HepG2 (cell line): Measurements from ENCODE around the gene KCNJ6.

Source experiments
- ASH2L ChIP-seq: fragments of 300-600, 200-600 bp; sonication (generic); IDR thresholded peaks from 2 replicates; pipeline ENCODE4 v1.7.0; 2017; ENCODE audit warnings: low read depth, mild to moderate bottlenecking, moderate library complexity, mixed read lengths, low read length; ENCODE audit not compliant: insufficient read length
- DNMT1 ChIP-seq: sonication (generic); formaldehyde crosslinking; IDR thresholded peaks from 2 replicates; pipeline ENCODE4 v1.5.1; 2020; ENCODE audit warnings: mild to moderate bottlenecking, missing genetic modification reagents
- ELF1 ChIP-seq: sonication (generic); formaldehyde crosslinking; IDR thresholded peaks from 2 replicates; pipeline ENCODE4 v1.4.0; 2020; ENCODE audit warnings: missing genetic modification reagents
- EZH2 ChIP-seq: conservative IDR thresholded peaks from 2 replicates; pipeline ENCODE4 v1.6.1; 2012; ENCODE audit warnings: mild to moderate bottlenecking, low read depth, low read length, moderate library complexity
- HOXA5 ChIP-seq: sonication (generic); formaldehyde crosslinking; IDR thresholded peaks from 2 replicates; pipeline ENCODE4 v1.4.0; 2020; ENCODE audit warnings: missing genetic modification reagents
- JUNB ChIP-seq: sonication (generic); formaldehyde crosslinking; IDR thresholded peaks from 2 replicates; pipeline ENCODE4 v1.8.0; 2022; ENCODE audit warnings: missing genetic modification reagents, mild to moderate bottlenecking, borderline replicate concordance
- MEIS2 ChIP-seq: sonication (generic); formaldehyde crosslinking; IDR thresholded peaks from 2 replicates; pipeline ENCODE4 v1.9.0; 2021; ENCODE audit warnings: mild to moderate bottlenecking, missing genetic modification reagents
- POLR2AphosphoS5 ChIP-seq: IDR thresholded peaks from 2 replicates; pipeline ENCODE4 v1.6.1; 2012; ENCODE audit warnings: low read depth, low read length
- TF ChIP-seq, protein P1 (sequence below): sonication (generic); formaldehyde crosslinking; IDR thresholded peaks from 2 replicates; pipeline ENCODE4 v1.5.0; 2020; ENCODE audit warnings: mild to moderate bottlenecking, missing genetic modification reagents, moderate library complexity

DNA sequence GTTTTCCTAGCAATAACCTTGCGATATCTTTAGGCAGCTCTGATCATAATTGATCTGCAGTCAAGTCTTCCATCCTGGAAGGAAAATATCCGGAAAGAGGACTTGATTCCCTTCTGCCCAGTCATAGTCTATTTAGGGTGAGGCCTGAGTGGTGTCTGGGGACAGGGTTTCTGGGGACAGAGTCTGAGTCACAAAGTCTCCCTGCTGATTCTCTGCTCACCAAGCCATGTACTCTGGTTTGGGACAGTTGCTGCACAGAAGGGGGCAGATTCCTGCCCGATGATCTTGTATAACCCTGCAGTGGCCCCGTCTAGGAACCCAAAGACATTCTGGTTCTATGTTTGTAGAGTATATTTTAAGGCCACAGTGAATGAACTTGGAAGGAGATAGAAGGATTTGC, 178.8 kb downstream of the KCNJ6 start:
- TF ChIP-seq, protein P1, sequence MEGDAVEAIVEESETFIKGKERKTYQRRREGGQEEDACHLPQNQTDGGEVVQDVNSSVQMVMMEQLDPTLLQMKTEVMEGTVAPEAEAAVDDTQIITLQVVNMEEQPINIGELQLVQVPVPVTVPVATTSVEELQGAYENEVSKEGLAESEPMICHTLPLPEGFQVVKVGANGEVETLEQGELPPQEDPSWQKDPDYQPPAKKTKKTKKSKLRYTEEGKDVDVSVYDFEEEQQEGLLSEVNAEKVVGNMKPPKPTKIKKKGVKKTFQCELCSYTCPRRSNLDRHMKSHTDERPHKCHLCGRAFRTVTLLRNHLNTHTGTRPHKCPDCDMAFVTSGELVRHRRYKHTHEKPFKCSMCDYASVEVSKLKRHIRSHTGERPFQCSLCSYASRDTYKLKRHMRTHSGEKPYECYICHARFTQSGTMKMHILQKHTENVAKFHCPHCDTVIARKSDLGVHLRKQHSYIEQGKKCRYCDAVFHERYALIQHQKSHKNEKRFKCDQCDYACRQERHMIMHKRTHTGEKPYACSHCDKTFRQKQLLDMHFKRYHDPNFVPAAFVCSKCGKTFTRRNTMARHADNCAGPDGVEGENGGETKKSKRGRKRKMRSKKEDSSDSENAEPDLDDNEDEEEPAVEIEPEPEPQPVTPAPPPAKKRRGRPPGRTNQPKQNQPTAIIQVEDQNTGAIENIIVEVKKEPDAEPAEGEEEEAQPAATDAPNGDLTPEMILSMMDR, result no peak
- TF ChIP-seq JUNB (CRISPR knock-in tag), result no peak
- no peak for TF ChIP-seq EZH2
- TF ChIP-seq MEIS2 (CRISPR knock-in tag), result no peak
- TF ChIP-seq ELF1 (CRISPR knock-in tag), result no peak
- TF ChIP-seq POLR2AphosphoS5, result no peak
- no peak for TF ChIP-seq HOXA5
- TF ChIP-seq DNMT1 (CRISPR knock-in tag), result no peak
- TF ChIP-seq ASH2L, result no peak
